ENCODE data around the gene MSI1. TPM values are rescaled to one million over a fixed set of nuclear protein-coding genes. Genes with fewer than 3 reads are reported as not detected.
A peak's percentile ranks its signal among the peaks of the same experiment; 100 is the strongest.

Gene MSI1
- total RNA-seq, 1 donor from 2014 or later, result 3.6 TPM

GRCh38 chr12:120356567-120357030 lies 12.4 kb downstream of the MSI1 start:
- peak; percentile 97 for DNase-seq (ENCODE audit: low read depth)
- H3K4me3 ChIP-seq (ENCODE audit: low read depth, low read length), result no peak overlapping the region
- H3K27me3 ChIP-seq (ENCODE audit: control insufficient read depth, insufficient read depth, low read length), result no peaks in the 10 kb centered on the region
- H3K36me3 ChIP-seq (ENCODE audit: control insufficient read depth, insufficient read depth, low read length), result no peaks in the 10 kb centered on the region
- peak; percentile 88 for TF ChIP-seq CTCF (IDR thresholded peaks at IDR 0.05; ENCODE audit: insufficient read depth, low read length, poor library complexity, severe bottlenecking)

- H3K36me3 ChIP-seq (ENCODE audit: control insufficient read depth, insufficient read depth, low read length), result no peaks in the 10 kb centered on the region
- no peak for DNase-seq (ENCODE audit: low read depth)
- H3K4me3 ChIP-seq (ENCODE audit: low read depth, low read length), result no peak overlapping the region
- H3K27me3 ChIP-seq (ENCODE audit: control insufficient read depth, insufficient read depth, low read length), result no peaks in the 10 kb centered on the region
- TF ChIP-seq CTCF (IDR thresholded peaks at IDR 0.05; ENCODE audit: insufficient read depth, low read length, poor library complexity, severe bottlenecking), result no peak
These were observed 15.2 kb downstream of the MSI1 start for GRCh38 chr12:120353556-120354317.

GRCh38 chr12:120353136-120353535 lies 15.8 kb downstream of the MSI1 start:
- H3K36me3 ChIP-seq (ENCODE audit: control insufficient read depth, insufficient read depth, low read length), result no peaks in the 10 kb centered on the region
- TF ChIP-seq CTCF (IDR thresholded peaks at IDR 0.05; ENCODE audit: insufficient read depth, low read length, poor library complexity, severe bottlenecking), result no peak
- no peak for DNase-seq (ENCODE audit: low read depth)
- H3K27me3 ChIP-seq (ENCODE audit: control insufficient read depth, insufficient read depth, low read length), result no peaks in the 10 kb centered on the region
- H3K4me3 ChIP-seq (ENCODE audit: low read depth, low read length), result no peak overlapping the region

- no peak for DNase-seq (ENCODE audit: low read depth)
- no peaks in the 10 kb centered on the region for H3K36me3 ChIP-seq (ENCODE audit: control insufficient read depth, insufficient read depth, low read length)
- H3K4me3 ChIP-seq (ENCODE audit: low read depth, low read length), result no peak overlapping the region
- no peak for TF ChIP-seq CTCF (IDR thresholded peaks at IDR 0.05; ENCODE audit: insufficient read depth, low read length, poor library complexity, severe bottlenecking)
- no peaks in the 10 kb centered on the region for H3K27me3 ChIP-seq (ENCODE audit: control insufficient read depth, insufficient read depth, low read length)
These were observed 16.8 kb downstream of the MSI1 start for GRCh38 chr12:120352117-120352516.

- DNase-seq (ENCODE audit: low read depth), result no peak
- no peak for TF ChIP-seq CTCF (IDR thresholded peaks at IDR 0.05; ENCODE audit: insufficient read depth, low read length, poor library complexity, severe bottlenecking)
These were observed 18.2 kb downstream of the MSI1 start for GRCh38 chr12:120350576-120351350.

More at GRCh38 chr12:120350576-120351350, 18.2 kb downstream of the MSI1 start:
- Histone ChIP-seq H3K36me3 (ENCODE audit: control insufficient read depth, insufficient read depth, low read length) (no peaks in the 10 kb centered on the region), H3K27me3 (ENCODE audit: control insufficient read depth, insufficient read depth, low read length) (no peaks in the 10 kb centered on the region), H3K4me3 (ENCODE audit: low read depth, low read length) (no peak overlapping the region)
